Esophagus (tissue), 2 donors: Measurements from ENCODE around the gene ABCC10. TPM values are rescaled to one million over a fixed set of nuclear protein-coding genes. Genes with fewer than 3 reads are reported as not detected.
A peak's percentile ranks its signal among the peaks of the same experiment; 100 is the strongest.

Experiments used
- H3K27ac ChIP-seq, 2 donors: one replicate each; pipeline ENCODE4 v1.5.1; 2013; ENCODE audit warnings: low read depth in 2 of 2, mild to moderate bottlenecking in 2 of 2, inconsistent platforms in 1 of 2, low read length in 1 of 2, moderate library complexity in 1 of 2
- H3K27me3 ChIP-seq, 2 donors: one replicate each; pipeline ENCODE4 v1.6.1; 2013; ENCODE audit warnings: low read length in 2 of 2, control low read depth in 1 of 2, mild to moderate bottlenecking in 1 of 2; ENCODE audit not compliant: insufficient read depth in 2 of 2, control insufficient read depth in 1 of 2
- H3K36me3 ChIP-seq, 2 donors: one replicate each; pipeline ENCODE4 v1.6.1; 2013; ENCODE audit warnings: low read length in 1 of 2; ENCODE audit not compliant: control insufficient read depth in 2 of 2, insufficient read depth in 2 of 2
- H3K4me1 ChIP-seq, 2 donors: one replicate each; pipeline ENCODE4 v1.6.1; 2013; ENCODE audit warnings: low read length in 1 of 2; ENCODE audit not compliant: control insufficient read depth in 2 of 2, insufficient read depth in 2 of 2
- H3K4me3 ChIP-seq, 2 donors: one replicate each; pipeline ENCODE4 v1.5.1; 2013; ENCODE audit warnings: low read length in 2 of 2, mild to moderate bottlenecking in 2 of 2, low read depth in 1 of 2, moderate library complexity in 1 of 2
- H3K9me3 ChIP-seq, 2 donors: one replicate each; pipeline ENCODE4 v1.6.1; 2013; ENCODE audit warnings: mild to moderate bottlenecking in 2 of 2, low read depth in 1 of 2, low read length in 1 of 2, moderate library complexity in 1 of 2; ENCODE audit not compliant: control insufficient read depth in 2 of 2, insufficient read depth in 1 of 2
- WGBS, 2 donors: extraction: QIAGEN DNeasy Blood & Tissue Kit; methylation state at CpG; one replicate each; pipeline ENCODE4 v1.1.7; 2013; 5-methylcytosine and 5-hydroxymethylcytosine counted together
- polyA plus RNA-seq, 2 donors: library from polyadenylated mRNA; stranded (reverse); fragments of 200-250 nt; gene quantifications; one replicate each; pipeline ENCODE4 v1.2.3, GENCODE V29; 2013
- donor health status: healthy with polysubstance abuse.
- donor health status: Bipolar disorder and iron deficiency.

Gene ABCC10
- polyA plus RNA-seq, 2 donors = 13.3 to 40.6 TPM

DNA sequence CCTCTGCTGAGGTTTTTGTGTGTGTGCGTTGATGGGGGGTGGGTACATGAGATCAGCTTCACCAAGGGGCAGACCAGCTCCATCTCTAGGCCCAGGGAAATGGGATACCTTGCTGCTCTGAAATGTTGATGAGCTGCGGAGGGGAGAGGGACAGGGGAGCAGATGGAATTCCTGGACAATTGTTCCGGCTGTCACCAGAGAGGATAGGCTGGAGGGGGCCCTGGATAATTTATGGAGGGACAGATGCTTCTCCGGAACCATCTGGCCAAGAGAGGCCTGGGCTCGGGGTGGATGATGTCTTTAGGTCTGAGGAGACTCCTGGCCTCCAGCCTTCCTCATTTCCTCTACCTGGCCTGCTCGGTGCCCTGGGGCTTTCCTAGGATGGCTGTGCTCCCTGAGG lies 48.2 kb downstream of the ABCC10 start:
- no peaks in the 10 kb centered on the region for H3K27me3 ChIP-seq
- H3K4me1 ChIP-seq = peaks cover 0 to 4% of the 10 kb centered on the region in 2 donors
- no peak overlapping the region for H3K4me3 ChIP-seq
- H3K27ac ChIP-seq = no peak overlapping the region
- WGBS, 2 donors = 85 to 95% methylated on average over 6 of the region's 6 CpGs
- no peaks in the 10 kb centered on the region for H3K36me3 ChIP-seq
- no peaks in the 10 kb centered on the region for H3K9me3 ChIP-seq

DNA sequence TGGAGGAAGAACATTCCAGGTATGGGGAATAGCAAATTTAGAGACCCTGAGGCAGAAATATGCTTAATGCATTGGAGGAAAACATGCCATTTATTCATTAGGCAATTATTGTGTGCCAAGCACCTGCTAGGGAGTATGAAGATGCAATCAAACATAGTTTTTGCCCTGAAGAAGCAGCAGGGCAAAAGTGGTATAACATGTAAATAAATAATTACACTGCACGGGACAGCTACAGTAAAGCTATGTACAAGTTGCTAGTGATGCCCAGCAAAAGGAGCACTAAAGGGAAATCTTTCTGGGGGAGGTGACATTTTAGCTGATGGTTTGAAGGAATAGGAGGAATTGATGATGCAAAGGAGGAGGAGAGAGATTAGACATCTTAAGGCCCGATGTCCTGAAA lies 49.4 kb downstream of the ABCC10 start:
- peaks cover 0 to 5% of the 10 kb centered on the region in 2 donors for H3K4me1 ChIP-seq
- peak overlapping the region; percentile 41 to 57 for H3K27ac ChIP-seq
- H3K4me3 ChIP-seq = peak overlapping the region in 1 of 2 donors; percentile 87
- H3K9me3 ChIP-seq = no peaks in the 10 kb centered on the region
- H3K36me3 ChIP-seq = no peaks in the 10 kb centered on the region
- 16 to 19% methylated on average over 2 of the region's 2 CpGs for WGBS, 2 donors
- no peaks in the 10 kb centered on the region for H3K27me3 ChIP-seq

DNA sequence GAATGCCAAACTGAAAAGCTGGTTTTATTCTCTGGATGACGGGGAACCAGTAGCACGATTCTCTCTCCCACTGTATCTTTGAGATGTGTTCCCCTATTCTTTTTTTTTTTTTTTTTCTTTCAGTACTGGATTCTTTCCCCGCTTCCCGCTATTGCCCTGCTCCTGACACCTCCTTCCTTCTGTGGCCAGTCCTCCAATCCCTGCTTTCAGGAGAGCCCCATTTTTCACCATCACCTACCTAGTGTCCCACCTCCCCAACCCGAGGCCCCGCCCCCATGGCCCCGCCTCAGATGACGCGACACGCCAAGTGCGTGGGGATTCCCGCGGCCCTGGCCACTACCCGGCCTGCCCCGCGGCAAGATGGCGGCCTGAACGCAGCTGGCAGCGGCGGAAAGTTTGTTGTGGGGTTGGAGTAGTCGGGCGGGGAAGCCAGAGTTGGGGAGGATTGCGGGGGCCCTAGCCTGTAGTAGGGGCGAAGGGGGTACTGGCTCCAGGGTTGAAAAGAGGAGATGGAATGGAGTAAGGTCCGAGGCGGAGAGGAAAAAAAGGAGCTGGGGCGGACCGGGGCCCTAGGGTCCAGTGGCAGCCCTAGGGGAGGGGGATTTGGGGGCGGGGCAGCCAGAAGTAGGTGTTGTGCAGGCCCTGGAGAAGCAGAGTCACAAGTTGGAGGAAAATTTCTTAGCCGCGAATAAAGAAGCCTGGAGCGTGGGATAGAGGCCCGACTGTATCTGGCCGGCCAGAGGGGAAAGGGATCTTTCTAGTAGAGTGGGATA lies 50.1 kb downstream of the ABCC10 start, which contains the start of gene TJAP1:
Gene TJAP1 (plus strand): TSS at position 336 of the 773 bp plus-strand sequence. CDS start 21,432 bp downstream, outside the sequence.
- H3K27ac ChIP-seq = peak within 1 kb of the TSS; percentile 41 to 78
- peak within 1 kb of the TSS; percentile 60 to 87 for H3K4me3 ChIP-seq
- H3K9me3 ChIP-seq = no peaks in the 10 kb centered on the region
- no peaks in the 10 kb centered on the region for H3K36me3 ChIP-seq
- 0 to 1% methylated on average over 34 of the region's 34 CpGs for WGBS, 2 donors
- peaks cover 0 to 7% of the 10 kb centered on the region in 2 donors for H3K4me1 ChIP-seq
- H3K27me3 ChIP-seq = no peaks in the 10 kb centered on the region

DNA sequence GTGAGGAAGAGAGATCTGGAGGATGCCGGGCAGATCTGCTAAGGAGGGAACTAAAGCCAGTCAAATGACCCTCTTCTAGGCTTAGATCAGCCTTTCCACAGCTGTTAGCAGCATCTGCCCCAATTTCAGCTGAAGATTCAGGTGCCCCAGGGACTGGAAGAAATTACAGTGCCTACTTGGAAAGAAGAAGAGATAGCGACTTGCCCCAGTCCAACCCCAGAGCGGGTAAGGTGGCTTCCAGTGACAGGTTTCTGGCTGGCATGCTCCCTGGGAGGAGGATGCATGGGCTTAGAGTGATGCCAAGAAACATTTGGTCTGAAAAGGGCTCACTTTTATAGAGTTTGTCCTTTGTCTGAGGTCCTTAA lies 50.6 kb downstream of the ABCC10 start:
- Histone ChIP-seq H3K9me3 (no peaks in the 10 kb centered on the region), H3K4me3 (peak overlapping the region; percentile 60 to 87), H3K36me3 (no peaks in the 10 kb centered on the region), H3K27me3 (no peaks in the 10 kb centered on the region), H3K27ac (peak overlapping the region; percentile 41 to 78), H3K4me1 (peaks cover 0 to 7% of the 10 kb centered on the region in 2 donors)
- WGBS, 2 donors = 7 to 11% methylated on average over 3 of the region's 3 CpGs

DNA sequence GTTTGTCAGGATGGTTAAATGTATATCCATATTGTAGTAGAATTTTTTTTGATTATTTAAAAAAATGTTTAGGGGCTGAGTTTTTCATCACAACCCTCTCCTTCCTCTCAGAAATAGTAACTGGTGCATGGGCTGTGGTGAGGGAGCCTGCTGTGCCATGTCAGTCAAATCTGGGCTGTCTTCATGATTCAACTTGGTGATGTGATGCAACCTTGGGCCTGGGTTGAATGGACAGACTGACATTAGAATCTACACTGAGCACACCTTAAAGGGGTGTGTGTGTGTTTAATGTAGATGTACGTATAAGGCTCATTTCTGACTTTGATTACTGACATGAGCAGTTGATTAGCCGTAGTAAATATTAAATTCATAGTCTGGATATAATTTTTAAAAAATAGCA lies 53.7 kb downstream of the ABCC10 start:
- H3K9me3 ChIP-seq = no peaks in the 10 kb centered on the region
- no peaks in the 10 kb centered on the region for H3K27me3 ChIP-seq
- H3K27ac ChIP-seq = peak overlapping the region in 1 of 2 donors; percentile 7
- 50 to 61% methylated on average over 2 of the region's 2 CpGs for WGBS, 2 donors
- no peak overlapping the region for H3K4me3 ChIP-seq
- peaks cover 0 to 7% of the 10 kb centered on the region in 2 donors for H3K4me1 ChIP-seq
- H3K36me3 ChIP-seq = no peaks in the 10 kb centered on the region

DNA sequence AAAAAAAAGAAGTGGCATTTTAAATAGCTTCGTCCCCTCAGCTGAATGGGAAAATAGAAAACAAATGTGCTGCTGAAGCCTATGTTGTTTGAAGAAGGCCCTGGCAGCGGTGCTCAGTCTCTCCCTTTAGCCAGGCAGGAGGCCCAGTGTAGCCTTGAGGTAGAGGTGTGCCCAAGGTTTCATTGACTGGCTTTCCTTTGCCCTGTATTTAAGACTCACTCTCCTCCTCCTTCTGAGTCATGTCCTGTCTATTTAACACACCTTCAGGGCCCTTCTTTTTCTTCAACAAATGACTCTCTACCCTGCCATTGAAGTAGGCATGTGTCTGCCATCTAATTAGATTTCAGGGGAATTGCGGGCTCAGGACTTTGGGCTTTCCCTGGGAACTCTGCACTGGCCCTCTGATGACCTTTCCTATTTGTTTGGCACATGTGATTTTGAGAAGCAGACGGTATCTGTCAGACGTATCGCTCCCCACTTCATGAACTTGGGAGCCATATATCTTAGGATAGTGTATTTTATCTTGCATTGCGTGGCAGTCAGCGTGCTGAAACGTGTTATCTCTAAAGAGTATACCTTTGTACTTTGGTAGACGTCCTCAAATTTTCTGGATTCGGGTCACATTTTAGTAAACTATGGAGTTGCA lies 54.4 kb downstream of the ABCC10 start:
- WGBS, 2 donors = 50 to 54% methylated on average over 11 of the region's 11 CpGs
- no peaks in the 10 kb centered on the region for H3K27me3 ChIP-seq
- H3K9me3 ChIP-seq = no peaks in the 10 kb centered on the region
- H3K27ac ChIP-seq = no peak overlapping the region
- no peaks in the 10 kb centered on the region for H3K36me3 ChIP-seq
- peaks cover 0 to 7% of the 10 kb centered on the region in 2 donors for H3K4me1 ChIP-seq
- H3K4me3 ChIP-seq = no peak overlapping the region

DNA sequence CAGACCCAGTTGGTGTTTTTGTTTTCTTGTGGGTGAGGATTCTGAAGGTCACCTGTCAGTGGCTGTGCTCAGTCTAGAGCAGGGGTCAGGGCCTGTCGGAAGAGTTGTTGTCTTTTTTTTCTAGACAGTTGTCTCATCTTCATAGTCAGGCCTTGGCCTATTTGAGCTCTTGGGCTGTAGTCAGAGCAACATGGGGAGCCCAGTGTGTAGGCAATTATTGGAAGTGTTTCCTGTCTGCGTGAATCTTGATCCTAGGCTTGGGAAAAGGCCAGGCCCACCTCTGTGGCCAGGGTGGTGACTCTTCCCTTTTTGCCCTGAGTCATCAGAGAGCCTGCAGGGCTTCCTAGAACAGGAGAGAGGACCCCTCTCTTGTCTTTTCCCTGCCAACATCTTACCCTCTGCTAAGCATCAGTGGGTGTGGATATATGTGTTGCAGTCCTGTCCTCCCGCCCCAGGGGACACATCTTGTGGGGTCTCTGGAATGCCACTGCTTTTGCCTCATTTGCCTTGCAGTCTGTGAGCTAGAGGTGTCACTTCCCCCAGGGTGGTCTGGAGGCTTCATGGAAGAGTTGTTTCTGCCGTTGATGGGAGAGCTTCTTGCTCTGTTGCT lies 61.4 kb downstream of the ABCC10 start:
- H3K27ac ChIP-seq = no peak overlapping the region
- WGBS, 2 donors = 67 to 73% methylated on average over 4 of the region's 4 CpGs
- H3K4me3 ChIP-seq = no peak overlapping the region
- H3K4me1 ChIP-seq = peaks cover 4 to 10% of the 10 kb centered on the region in 2 donors
- no peaks in the 10 kb centered on the region for H3K27me3 ChIP-seq
- H3K36me3 ChIP-seq = peaks cover 0 to 2% of the 10 kb centered on the region in 2 donors
- H3K9me3 ChIP-seq = no peaks in the 10 kb centered on the region

DNA sequence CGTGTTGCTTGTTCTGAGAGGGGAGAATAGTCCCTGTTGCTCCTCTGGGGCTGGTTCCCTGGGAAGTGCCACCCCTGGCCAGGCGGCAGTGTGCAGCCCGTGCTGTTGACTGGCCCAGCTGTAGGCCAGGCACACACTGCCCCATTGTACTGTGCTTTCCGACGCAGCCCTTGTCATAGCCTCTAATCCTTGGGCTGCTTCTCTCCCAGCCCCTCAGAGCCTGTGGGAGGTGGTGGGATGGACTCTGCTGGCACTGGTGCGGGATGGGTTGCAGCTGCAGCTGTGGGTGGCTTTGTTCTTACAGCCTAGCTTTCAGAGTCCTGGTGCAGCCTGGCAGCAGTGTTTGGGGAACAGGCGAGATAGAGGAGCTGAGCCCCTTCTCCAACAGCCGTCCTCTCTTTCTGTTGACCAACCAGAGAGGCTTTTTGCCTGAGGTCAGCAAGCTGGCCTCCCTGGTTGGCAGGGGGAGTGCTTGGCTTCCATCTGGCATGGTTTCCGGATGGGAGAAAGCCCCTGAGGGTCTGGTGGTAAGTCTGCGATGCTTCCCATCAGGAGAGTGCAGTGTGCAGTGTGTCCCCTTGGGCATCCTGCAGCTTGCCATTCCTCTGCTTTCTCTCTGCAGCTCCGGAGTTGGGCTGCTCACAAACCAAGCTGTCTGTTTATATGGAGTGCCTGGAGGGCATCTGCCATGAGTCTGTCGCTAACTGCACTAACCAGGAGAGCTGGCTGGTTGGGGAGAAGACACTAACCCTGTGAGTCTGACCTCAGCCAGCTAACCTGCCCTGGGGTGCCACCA lies 62.1 kb downstream of the ABCC10 start:
- 72 to 78% methylated on average over 12 of the region's 12 CpGs for WGBS, 2 donors
- no peaks in the 10 kb centered on the region for H3K27me3 ChIP-seq
- H3K27ac ChIP-seq = no peak overlapping the region

DNA sequence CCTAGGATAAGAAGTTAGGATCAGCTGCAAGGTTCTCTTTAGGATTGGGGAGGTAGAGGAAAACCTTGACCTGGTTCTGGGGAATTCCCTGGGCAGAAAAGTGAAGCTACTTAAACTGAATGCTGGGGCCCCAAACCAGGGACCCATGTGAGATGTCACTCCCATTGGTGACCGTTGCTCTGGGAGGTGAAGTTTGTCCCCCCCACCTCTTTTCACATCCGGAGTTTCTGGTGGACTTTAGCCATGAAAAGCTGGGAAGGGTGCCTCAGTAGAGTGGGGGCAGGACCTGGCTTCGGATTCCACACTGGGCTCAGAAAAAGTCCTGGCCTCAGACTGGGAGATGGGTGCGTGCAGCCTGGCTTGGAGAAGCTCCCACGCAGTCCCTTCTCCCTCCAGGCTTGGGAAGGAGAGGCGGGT lies 63.2 kb downstream of the ABCC10 start:
- WGBS, 2 donors = 49 to 70% methylated on average over 6 of the region's 6 CpGs
- Histone ChIP-seq H3K4me1 (peaks cover 4 to 22% of the 10 kb centered on the region in 2 donors), H3K36me3 (peaks cover 0 to 2% of the 10 kb centered on the region in 2 donors), H3K4me3 (no peak overlapping the region), H3K27me3 (no peaks in the 10 kb centered on the region), H3K9me3 (no peaks in the 10 kb centered on the region), H3K27ac (no peak overlapping the region)

More for the DNA sequence above, 62.1 kb downstream of the ABCC10 start:
- no peak overlapping the region for H3K4me3 ChIP-seq
- H3K4me1 ChIP-seq = peaks cover 4 to 12% of the 10 kb centered on the region in 2 donors
- H3K9me3 ChIP-seq = no peaks in the 10 kb centered on the region
- peaks cover 0 to 2% of the 10 kb centered on the region in 2 donors for H3K36me3 ChIP-seq
